HCT116 (cell line): Measurements from ENCODE around the gene FRMPD4. TPM values are rescaled to one million over a fixed set of nuclear protein-coding genes. Genes with fewer than 3 reads are reported as not detected.

ENCODE experiments used
- ATAC-seq: fragments of 200-7000 bp; cut with Tn5 transposase; 2 replicates; pipeline ENCODE4 v1.9.1; 2020; ENCODE audit warnings: mild to moderate bottlenecking, moderate library complexity
- BruUV-seq: library from RNA; stranded (reverse); fragments of 400-500 nt; replicated peaks from 2 replicates; lab custom pipeline; 2021; lab: Mats Ljungman, UMichigan
- CTCF ChIA-PET: fragments of 300-600 bp; sonication (Branson Sonifier 250); formaldehyde crosslinking; loops from one replicate; lab custom pipeline; 2021; ENCODE audit warnings: antibody characterized with exemption; lab: Charles Lee
- POLR2A ChIA-PET: fragments of 300-600, 350-600 bp; sonication (Branson Sonifier 250); formaldehyde crosslinking; loops from one replicate; lab custom pipeline; 2021; ENCODE audit warnings: antibody characterized with exemption; lab: Charles Lee
- RAD21 ChIA-PET, 2 experiments: fragments of 300-600 bp; sonication (Branson Sonifier 250); formaldehyde crosslinking; loops; one replicate each; lab custom pipeline; 2023; ENCODE audit warnings: low total read pairs in 2 of 2; ENCODE audit not compliant: uncharacterized antibody in 2 of 2, unreplicated experiment in 2 of 2, low non-redundant PET in 1 of 2; lab: Charles Lee
- DNase-seq: peaks from one replicate; pipeline ENCODE4 v3.0.0-alpha.2; 2010; ENCODE audit warnings: low read depth, low spot score
- H2AFZ ChIP-seq: fragments of 200-600 bp; shearing (Covaris generic), sonication (generic); 2 replicates; pipeline ENCODE4 v1.6.1; 2017; ENCODE audit warnings: low read depth, mixed run types, mixed read lengths, antibody characterized with exemption, low read length; ENCODE audit not compliant: poor library complexity, severe bottlenecking
- H3K27ac ChIP-seq: 2 replicates; pipeline ENCODE4 v1.5.1; 2012; ENCODE audit warnings: low read depth, low read length
- H3K27me3 ChIP-seq: fragments of 200-600 bp; sonication (generic); 2 replicates; pipeline ENCODE4 v1.6.1; 2016; ENCODE audit warnings: mixed run types, low read length, mixed read lengths; ENCODE audit not compliant: insufficient read depth
- H3K36me3 ChIP-seq, 2 experiments: fragments of 200-500 bp in 1 of 2; fragments of 200-600 bp in 1 of 2; sonication (Bioruptor generic) in 1 of 2; sonication (generic) in 1 of 2; 2 replicates each; pipeline versions ENCODE4 v1.5.1 to v1.6.1; 2014 to 2016; ENCODE audit warnings: low read length in 2 of 2, inconsistent platforms in 1 of 2, mixed read lengths in 1 of 2, mixed run types in 1 of 2; ENCODE audit not compliant: insufficient read depth in 2 of 2, control insufficient read depth in 1 of 2
- H3K4me1 ChIP-seq, 2 experiments: fragments of 200-600 bp in 1 of 2; sonication (generic) in 1 of 2; 2 replicates each; pipeline versions ENCODE4 v1.5.1 to v1.6.1; 2012 to 2017; ENCODE audit warnings: low read length in 2 of 2, inconsistent platforms in 1 of 2, mild to moderate bottlenecking in 1 of 2, mixed read lengths in 1 of 2, mixed run types in 1 of 2, moderate library complexity in 1 of 2; ENCODE audit not compliant: insufficient read depth in 2 of 2, control insufficient read depth in 1 of 2
- H3K4me2 ChIP-seq: fragments of 200-600 bp; sonication (generic); 2 replicates; pipeline ENCODE4 v1.6.1; 2017; ENCODE audit warnings: mixed run types, low read length, mixed read lengths
- H3K4me3 ChIP-seq, 2 experiments: fragments of 200-600 bp in 1 of 2; sonication (generic) in 1 of 2; replicated peaks in 1 of 2; 2 replicates each; pipeline ENCODE4 v1.5.1; 2011 to 2016; ENCODE audit warnings: low read length in 2 of 2, control low read depth in 1 of 2, low read depth in 1 of 2, mild to moderate bottlenecking in 1 of 2, mixed read lengths in 1 of 2, mixed run types in 1 of 2
- H3K79me2 ChIP-seq: fragments of 200-600 bp; sonication (generic); 2 replicates; pipeline ENCODE4 v1.6.1; 2017; ENCODE audit warnings: mild to moderate bottlenecking, mixed run types, low read length, moderate library complexity, mixed read lengths; ENCODE audit not compliant: insufficient read depth
- H3K9ac ChIP-seq: fragments of 200-600 bp; sonication (generic); 2 replicates; pipeline ENCODE4 v1.6.1; 2016; ENCODE audit warnings: low read length, mixed read lengths
- H3K9me2 ChIP-seq: fragments of 200-600 bp; sonication (generic), shearing (Covaris generic); 2 replicates; pipeline ENCODE4 v1.6.1; 2017; ENCODE audit warnings: mixed run types, mild to moderate bottlenecking, moderate library complexity; ENCODE audit not compliant: insufficient read depth
- H3K9me3 ChIP-seq, 2 experiments: fragments of 200-500 bp in 1 of 2; fragments of 200-600 bp in 1 of 2; sonication (Bioruptor generic) in 1 of 2; sonication (generic) in 1 of 2; 2 replicates each; pipeline ENCODE4 v1.6.1; 2014 to 2017; ENCODE audit warnings: low read length in 2 of 2, mixed read lengths in 2 of 2, inconsistent platforms in 1 of 2, low read depth in 1 of 2, mild to moderate bottlenecking in 1 of 2, mixed run types in 1 of 2, moderate library complexity in 1 of 2; ENCODE audit not compliant: control insufficient read depth in 1 of 2, insufficient read depth in 1 of 2
- H4K20me1 ChIP-seq: fragments of 200-600 bp; sonication (generic), shearing (Covaris generic); 2 replicates; pipeline ENCODE4 v1.6.1; 2017; ENCODE audit warnings: mixed run types, mild to moderate bottlenecking, moderate library complexity; ENCODE audit not compliant: insufficient read depth
- CBX3 ChIP-seq: IDR thresholded peaks from 2 replicates; pipeline ENCODE4 v1.6.1; 2012; ENCODE audit warnings: low read depth
- CEBPB ChIP-seq: IDR thresholded peaks from 2 replicates; pipeline ENCODE4 v1.6.1; 2012; ENCODE audit warnings: low read depth
- CTCF ChIP-seq, 3 experiments: fragments of 200-600 bp in 1 of 3; sonication (generic) in 1 of 3; IDR thresholded peaks in 2 of 3; conservative IDR thresholded peaks in 1 of 3; 2 replicates each; pipeline ENCODE4 v1.5.1; 2012 to 2017; ENCODE audit warnings: low read depth in 2 of 3, low read length in 2 of 3, antibody characterized with exemption in 1 of 3, borderline replicate concordance in 1 of 3, control low read depth in 1 of 3, mild to moderate bottlenecking in 1 of 3, mixed read lengths in 1 of 3, mixed run types in 1 of 3, moderate library complexity in 1 of 3; ENCODE audit not compliant: insufficient read depth in 1 of 3
- ELF1 ChIP-seq: IDR thresholded peaks from 2 replicates; pipeline ENCODE4 v1.6.1; 2012; ENCODE audit warnings: low read depth, borderline replicate concordance
- EZH2 ChIP-seq: fragments of 200-600 bp; sonication (generic); IDR thresholded peaks from 2 replicates; pipeline ENCODE4 v1.6.1; 2017; ENCODE audit warnings: antibody characterized with exemption, mixed run types
- EZH2phosphoT487 ChIP-seq: fragments of 200-600 bp; IDR thresholded peaks from 2 replicates; pipeline ENCODE4 v1.6.1; 2018; ENCODE audit warnings: antibody characterized with exemption, borderline replicate concordance
- FOSL1 ChIP-seq: IDR thresholded peaks from 2 replicates; pipeline ENCODE4 v1.6.1; 2012; ENCODE audit warnings: low read depth
- JUND ChIP-seq: IDR thresholded peaks from 2 replicates; pipeline ENCODE4 v1.6.1; 2012
- POLR2AphosphoS5 ChIP-seq: IDR thresholded peaks from 2 replicates; pipeline ENCODE4 v1.6.1; 2011; ENCODE audit warnings: mild to moderate bottlenecking, low read depth, low read length, moderate library complexity
- RAD21 ChIP-seq: IDR thresholded peaks from 2 replicates; pipeline ENCODE4 v1.6.1; 2012; ENCODE audit warnings: low read depth, mild to moderate bottlenecking
- SIN3A ChIP-seq: IDR thresholded peaks from 2 replicates; pipeline ENCODE4 v1.6.1; 2012; ENCODE audit warnings: low read depth
- SP1 ChIP-seq: IDR thresholded peaks from 2 replicates; pipeline ENCODE4 v1.6.1; 2012; ENCODE audit warnings: low read depth
- SRF ChIP-seq: IDR thresholded peaks from 2 replicates; pipeline ENCODE4 v1.6.1; 2012; ENCODE audit warnings: low read depth
- TCF7L2 ChIP-seq: IDR thresholded peaks from 2 replicates; pipeline ENCODE4 v1.7.0; 2011; ENCODE audit warnings: borderline replicate concordance, inconsistent platforms; ENCODE audit not compliant: insufficient read depth, insufficient read length; ENCODE audit errors: extremely low read depth
- YY1 ChIP-seq: IDR thresholded peaks from 2 replicates; pipeline ENCODE4 v1.6.1; 2011; ENCODE audit warnings: low read length, low read depth, moderate library complexity, mild to moderate bottlenecking; ENCODE audit not compliant: insufficient replicate concordance; ENCODE audit errors: extremely low read depth
- ZNF274 ChIP-seq: fragments of 200-500 bp; sonication (Bioruptor generic); IDR thresholded peaks from 2 replicates; pipeline ENCODE4 v1.6.1; 2014; ENCODE audit warnings: mild to moderate bottlenecking, low read depth, low read length, inconsistent platforms
- intact Hi-C: fragments of 100-400 bp; cut with micrococcal nuclease; formaldehyde crosslinking; loops from 2 replicates; pipeline ENCODE4 v1.10.0; 2022
- total RNA-seq: library from RNA; stranded (reverse); gene quantifications from one replicate; pipeline ENCODE4 v1.2.1, GENCODE V29; 2021; ENCODE audit not compliant: unreplicated experiment

Gene FRMPD4
- total RNA-seq, 1 experiment from 2014 or later: not detected

DNA sequence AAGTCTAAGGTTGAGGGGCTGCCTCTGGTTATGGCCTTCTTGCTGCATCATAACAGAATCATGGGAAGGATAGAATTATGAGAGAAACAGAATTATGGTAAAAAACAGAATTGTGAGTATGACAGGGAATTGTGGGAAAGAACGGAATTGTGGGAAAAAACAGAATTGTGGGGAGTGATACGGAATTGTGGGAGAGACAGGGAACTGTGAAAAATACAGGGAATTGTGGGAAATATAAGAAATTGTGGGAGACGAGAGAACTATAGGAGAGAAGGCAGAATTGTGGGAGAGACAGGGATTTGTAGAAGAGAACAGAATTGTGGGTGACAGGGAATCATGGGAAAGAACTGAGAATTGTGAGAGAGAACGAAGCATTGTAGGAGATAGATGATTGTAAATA lies 159.1 kb downstream of the FRMPD4 start:
- intact Hi-C loops: no loop called here
- H3K79me2 ChIP-seq: no peaks in the 10 kb centered on the region
- H3K4me1 ChIP-seq: no peaks in the 10 kb centered on the region
- TF ChIP-seq RAD21 (no peak), SRF (no peak), TCF7L2 (no peak), EZH2 (no peak), CEBPB (no peak), EZH2phosphoT487 (no peak), SIN3A (no peak)
- H3K9me3 ChIP-seq: no peaks in the 10 kb centered on the region
- no peak overlapping the region for H3K9ac ChIP-seq
- CTCF ChIA-PET: no interaction called here
- H3K4me2 ChIP-seq: no peak overlapping the region
- no peak overlapping the region for H3K27ac ChIP-seq
- ATAC-seq: no peak
- no peak overlapping the region for H2AFZ ChIP-seq
- DNase-seq: no peak
- no peak overlapping the region for H3K4me3 ChIP-seq
- no peaks in the 10 kb centered on the region for H3K36me3 ChIP-seq
- RAD21 ChIA-PET: no interaction called here
- POLR2A ChIA-PET: no interaction called here
- H3K9me2 ChIP-seq: no peaks in the 10 kb centered on the region
- no TSS peak for BruUV-seq
- no peaks in the 10 kb centered on the region for H4K20me1 ChIP-seq
- no peaks in the 10 kb centered on the region for H3K27me3 ChIP-seq

- Histone ChIP-seq H3K27ac (no peak overlapping the region), H3K27me3 (no peaks in the 10 kb centered on the region)
- ATAC-seq (no peak), DNase-seq (no peak)
- intact Hi-C loops: no loop called here
- RAD21 ChIA-PET: no interaction called here
- no TSS peak for BruUV-seq
- TF ChIP-seq JUND (no peak), POLR2AphosphoS5 (no peak), EZH2phosphoT487 (no peak), CBX3 (no peak), ELF1 (no peak), EZH2 (no peak), SRF (no peak), RAD21 (no peak), TCF7L2 (no peak), FOSL1 (no peak), YY1 (no peak), CTCF (IDR thresholded peaks at IDR 0.05 in 2 of 3, conservative IDR thresholded peaks at IDR 0.05 in 1 of 3; ENCODE audit: borderline replicate concordance in 1 of 3, insufficient read depth in 1 of 3, low read depth in 2 of 3, low read length in 2 of 3) (no peak), ZNF274 (no peak), SP1 (no peak)
- TF ChIP-seq, all 23 proteins: peak for 0
- H2AFZ ChIP-seq: no peak overlapping the region
- no peaks in the 10 kb centered on the region for H3K36me3 ChIP-seq
- H4K20me1 ChIP-seq: no peaks in the 10 kb centered on the region
- CTCF ChIA-PET: no interaction called here
- POLR2A ChIA-PET: no interaction called here
- H3K4me2 ChIP-seq: no peak overlapping the region
- no peaks in the 10 kb centered on the region for H3K79me2 ChIP-seq
- no peak overlapping the region for H3K9ac ChIP-seq
- H3K4me3 ChIP-seq: no peak overlapping the region
- no peaks in the 10 kb centered on the region for H3K9me2 ChIP-seq
- H3K9me3 ChIP-seq: no peaks in the 10 kb centered on the region
- no peaks in the 10 kb centered on the region for H3K4me1 ChIP-seq
Measured at GRCh38 chrX:12301288-12301687, 163.0 kb downstream of the FRMPD4 start.
